Measurements from ENCODE around the gene CD8A.

DNA sequence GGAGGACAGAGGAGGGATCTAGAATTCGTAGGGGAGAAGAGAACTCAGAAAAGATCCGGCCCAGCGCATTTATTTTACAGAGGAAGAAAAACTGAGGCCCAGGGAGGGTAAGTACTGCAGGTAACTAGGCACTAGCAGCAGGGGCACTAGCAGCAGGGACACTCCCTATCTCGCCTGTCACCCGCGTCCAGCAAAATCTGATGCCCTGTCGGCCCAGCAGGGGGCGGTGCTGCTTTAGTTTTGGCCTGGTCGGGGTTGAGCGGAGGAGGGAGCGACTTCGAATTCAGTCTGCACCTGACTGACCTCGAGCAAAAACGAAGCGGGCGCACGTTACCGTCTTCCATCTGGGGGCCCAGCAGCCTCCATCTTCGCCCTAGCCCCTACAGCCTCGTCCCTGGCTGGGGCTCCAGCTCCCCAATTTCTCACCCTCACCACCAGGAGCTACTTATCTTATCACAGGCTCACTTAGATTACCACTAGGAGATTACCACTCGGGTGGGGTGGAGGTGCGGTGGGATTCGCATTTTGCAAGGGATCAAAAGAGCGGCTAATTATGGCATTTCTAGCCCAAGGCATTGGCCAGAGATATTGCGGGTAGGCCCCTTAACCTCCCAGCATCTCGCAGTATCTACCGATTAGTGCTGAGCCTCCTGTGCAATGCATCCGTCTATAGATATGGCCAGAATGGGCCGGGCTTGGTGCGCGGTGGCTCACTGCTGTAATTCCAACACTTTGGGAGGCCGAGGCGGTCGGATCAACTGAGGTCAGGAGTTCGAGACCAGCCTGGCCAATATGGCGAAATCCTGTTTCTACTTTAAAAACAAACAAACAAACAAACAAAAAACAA, 17.8 kb upstream of the CD8A start:
- TF ChIP-seq, protein P1, sequence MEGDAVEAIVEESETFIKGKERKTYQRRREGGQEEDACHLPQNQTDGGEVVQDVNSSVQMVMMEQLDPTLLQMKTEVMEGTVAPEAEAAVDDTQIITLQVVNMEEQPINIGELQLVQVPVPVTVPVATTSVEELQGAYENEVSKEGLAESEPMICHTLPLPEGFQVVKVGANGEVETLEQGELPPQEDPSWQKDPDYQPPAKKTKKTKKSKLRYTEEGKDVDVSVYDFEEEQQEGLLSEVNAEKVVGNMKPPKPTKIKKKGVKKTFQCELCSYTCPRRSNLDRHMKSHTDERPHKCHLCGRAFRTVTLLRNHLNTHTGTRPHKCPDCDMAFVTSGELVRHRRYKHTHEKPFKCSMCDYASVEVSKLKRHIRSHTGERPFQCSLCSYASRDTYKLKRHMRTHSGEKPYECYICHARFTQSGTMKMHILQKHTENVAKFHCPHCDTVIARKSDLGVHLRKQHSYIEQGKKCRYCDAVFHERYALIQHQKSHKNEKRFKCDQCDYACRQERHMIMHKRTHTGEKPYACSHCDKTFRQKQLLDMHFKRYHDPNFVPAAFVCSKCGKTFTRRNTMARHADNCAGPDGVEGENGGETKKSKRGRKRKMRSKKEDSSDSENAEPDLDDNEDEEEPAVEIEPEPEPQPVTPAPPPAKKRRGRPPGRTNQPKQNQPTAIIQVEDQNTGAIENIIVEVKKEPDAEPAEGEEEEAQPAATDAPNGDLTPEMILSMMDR (IDR thresholded peaks at IDR 0.05) = peak; percentile 65 to 93 (median 88)
- TF ChIP-seq POLR2AphosphoS5 (IDR thresholded peaks at IDR 0.05) (peak; percentile 53), POLR2A (IDR thresholded peaks at IDR 0.05) (no peak)

Measured in prostate gland (tissue), 2 donors.